OCI-LY3 (cell line): ENCODE measurements around the gene CTNS.

Experiments
- H2AFZ ChIP-seq: fragments of 200-600, 300-600 bp; shearing (Covaris generic); 2 replicates; pipeline ENCODE4 v1.6.0; 2014; ENCODE audit warnings: antibody characterized with exemption, low read depth, low read length
- H3K27ac ChIP-seq: fragments of 200-600, 300-600 bp; sonication (generic); 2 replicates; pipeline ENCODE4 v1.5.1; 2014; ENCODE audit warnings: mild to moderate bottlenecking, low read length, moderate library complexity, mixed read lengths
- H3K27me3 ChIP-seq: fragments of 200-600, 300-600 bp; sonication (generic); 2 replicates; pipeline ENCODE4 v1.6.1; 2014; ENCODE audit warnings: low read depth, low read length, mixed read lengths
- H3K36me3 ChIP-seq: fragments of 200-600, 300-600 bp; sonication (generic); replicated peaks from 2 replicates; pipeline ENCODE3; 2014; ENCODE audit warnings: low read depth, low read length, mixed read lengths
- H3K4me1 ChIP-seq: fragments of 300-600, 200-600 bp; sonication (generic); 2 replicates; pipeline ENCODE4 v1.6.1; 2014; ENCODE audit warnings: low read length, mixed read lengths
- H3K4me2 ChIP-seq: fragments of 200-600, 300-600 bp; sonication (generic); 2 replicates; pipeline ENCODE4 v1.6.1; 2014; ENCODE audit warnings: low read length, mixed read lengths
- H3K4me3 ChIP-seq: fragments of 300-600, 200-600 bp; sonication (generic); 2 replicates; pipeline ENCODE4 v1.5.1; 2014; ENCODE audit warnings: antibody characterized with exemption, mild to moderate bottlenecking, low read length, moderate library complexity
- H3K79me2 ChIP-seq: fragments of 300-600, 200-600 bp; shearing (Covaris generic); 2 replicates; pipeline ENCODE4 v1.6.1; 2014; ENCODE audit warnings: mild to moderate bottlenecking, low read length, mixed read lengths
- H3K9ac ChIP-seq: fragments of 300-600, 200-600 bp; shearing (Covaris generic); 2 replicates; pipeline ENCODE4 v1.6.0; 2014; ENCODE audit warnings: mild to moderate bottlenecking, low read length, moderate library complexity
- H3K9me3 ChIP-seq: fragments of 200-600, 300-600 bp; shearing (Covaris generic); 2 replicates; pipeline ENCODE4 v1.6.1; 2014; ENCODE audit warnings: low read length, mixed read lengths; ENCODE audit not compliant: insufficient read depth
- H4K20me1 ChIP-seq: fragments of 200-600, 300-600 bp; sonication (generic); 2 replicates; pipeline ENCODE4 v1.6.1; 2016; ENCODE audit warnings: low read length, mixed read lengths; ENCODE audit not compliant: insufficient read depth
- EZH2phosphoT487 ChIP-seq: fragments of 200-600 bp; shearing (Covaris generic); IDR thresholded peaks from 2 replicates; pipeline ENCODE4 v1.6.1; 2018; ENCODE audit warnings: antibody characterized with exemption, mixed run types, low read depth
- TF ChIP-seq, protein P1 (sequence below): fragments of 200-600, 300-600 bp; sonication (generic); IDR thresholded peaks from 2 replicates; pipeline ENCODE4 v1.5.1; 2014; ENCODE audit warnings: antibody characterized with exemption, low read length, low read depth

The CTNS gene

DNA sequence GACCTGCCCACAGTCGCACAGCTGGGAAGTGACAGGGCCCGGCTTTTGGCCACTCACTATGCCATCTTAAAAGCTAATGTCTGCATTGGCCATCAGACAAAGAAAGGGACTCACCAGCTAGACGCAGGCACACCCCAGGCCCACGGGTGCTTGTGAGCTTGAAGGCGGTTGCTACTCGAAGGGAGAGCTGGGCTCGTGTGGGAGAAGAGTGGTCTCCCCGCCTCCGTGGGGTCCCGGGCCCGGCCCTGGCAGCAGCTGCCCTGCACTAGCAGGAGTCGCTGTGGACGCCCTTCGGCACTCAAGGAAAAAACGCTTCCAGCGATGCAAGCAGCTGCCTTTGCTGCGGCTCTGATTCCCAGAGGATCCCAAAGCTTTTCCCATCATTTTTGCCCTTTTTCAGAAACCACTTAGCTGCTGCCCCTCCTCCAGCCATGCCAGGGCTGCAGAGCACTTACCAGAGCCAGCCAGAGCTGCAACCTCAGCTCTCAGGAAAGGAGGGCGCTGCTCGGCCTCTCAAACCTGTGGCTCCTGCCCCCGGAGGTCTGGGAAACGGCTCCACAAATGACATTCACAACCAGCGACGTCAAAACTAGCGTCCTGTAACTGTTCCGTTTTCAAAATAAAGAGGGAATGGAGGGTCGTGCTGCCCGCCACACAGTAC is 39.6 kb upstream of the CTNS start:
- H3K79me2 ChIP-seq, result no peaks in the 10 kb centered on the region
- no peak overlapping the region for H3K4me3 ChIP-seq
- no peaks in the 10 kb centered on the region for H3K9me3 ChIP-seq
- no peak overlapping the region for H3K9ac ChIP-seq
- TF ChIP-seq, protein P1, sequence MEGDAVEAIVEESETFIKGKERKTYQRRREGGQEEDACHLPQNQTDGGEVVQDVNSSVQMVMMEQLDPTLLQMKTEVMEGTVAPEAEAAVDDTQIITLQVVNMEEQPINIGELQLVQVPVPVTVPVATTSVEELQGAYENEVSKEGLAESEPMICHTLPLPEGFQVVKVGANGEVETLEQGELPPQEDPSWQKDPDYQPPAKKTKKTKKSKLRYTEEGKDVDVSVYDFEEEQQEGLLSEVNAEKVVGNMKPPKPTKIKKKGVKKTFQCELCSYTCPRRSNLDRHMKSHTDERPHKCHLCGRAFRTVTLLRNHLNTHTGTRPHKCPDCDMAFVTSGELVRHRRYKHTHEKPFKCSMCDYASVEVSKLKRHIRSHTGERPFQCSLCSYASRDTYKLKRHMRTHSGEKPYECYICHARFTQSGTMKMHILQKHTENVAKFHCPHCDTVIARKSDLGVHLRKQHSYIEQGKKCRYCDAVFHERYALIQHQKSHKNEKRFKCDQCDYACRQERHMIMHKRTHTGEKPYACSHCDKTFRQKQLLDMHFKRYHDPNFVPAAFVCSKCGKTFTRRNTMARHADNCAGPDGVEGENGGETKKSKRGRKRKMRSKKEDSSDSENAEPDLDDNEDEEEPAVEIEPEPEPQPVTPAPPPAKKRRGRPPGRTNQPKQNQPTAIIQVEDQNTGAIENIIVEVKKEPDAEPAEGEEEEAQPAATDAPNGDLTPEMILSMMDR, result no peak
- TF ChIP-seq EZH2phosphoT487, result no peak
- no peak overlapping the region for H3K27ac ChIP-seq
- no peak overlapping the region for H2AFZ ChIP-seq
- H4K20me1 ChIP-seq, result no peaks in the 10 kb centered on the region
- no peaks in the 10 kb centered on the region for H3K27me3 ChIP-seq
- H3K36me3 ChIP-seq, result no peaks in the 10 kb centered on the region
- no peak overlapping the region for H3K4me2 ChIP-seq
- H3K4me1 ChIP-seq, result no peaks in the 10 kb centered on the region

DNA sequence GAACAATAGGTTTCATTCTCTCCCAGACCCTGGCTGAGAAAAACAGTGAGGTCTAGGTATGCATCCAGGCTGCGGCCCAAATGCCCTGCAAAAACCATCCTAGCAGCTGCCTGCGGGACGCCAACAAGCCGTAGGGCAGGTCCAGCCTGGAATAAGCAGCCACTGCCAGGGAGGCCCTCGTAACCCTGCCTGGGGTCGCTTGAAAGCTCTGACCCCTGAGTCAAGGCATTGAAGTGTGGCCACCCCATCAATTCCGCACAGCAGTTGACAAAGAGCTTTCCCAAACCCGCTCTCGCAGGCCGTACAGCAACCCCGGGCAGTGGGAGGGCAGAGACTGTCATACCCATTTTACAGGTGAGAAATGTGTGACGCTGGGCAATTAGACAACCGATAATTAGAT is 38.5 kb upstream of the CTNS start:
- H3K79me2 ChIP-seq, result no peaks in the 10 kb centered on the region
- H3K36me3 ChIP-seq, result no peaks in the 10 kb centered on the region
- no peak overlapping the region for H3K27ac ChIP-seq
- H3K4me3 ChIP-seq, result no peak overlapping the region
- H3K9me3 ChIP-seq, result no peaks in the 10 kb centered on the region
- TF ChIP-seq, protein P1, result no peak
- TF ChIP-seq EZH2phosphoT487, result no peak
- no peaks in the 10 kb centered on the region for H3K4me1 ChIP-seq
- no peak overlapping the region for H2AFZ ChIP-seq
- H3K9ac ChIP-seq, result no peak overlapping the region
- H3K4me2 ChIP-seq, result no peak overlapping the region
- H3K27me3 ChIP-seq, result no peaks in the 10 kb centered on the region
- H4K20me1 ChIP-seq, result no peaks in the 10 kb centered on the region

DNA sequence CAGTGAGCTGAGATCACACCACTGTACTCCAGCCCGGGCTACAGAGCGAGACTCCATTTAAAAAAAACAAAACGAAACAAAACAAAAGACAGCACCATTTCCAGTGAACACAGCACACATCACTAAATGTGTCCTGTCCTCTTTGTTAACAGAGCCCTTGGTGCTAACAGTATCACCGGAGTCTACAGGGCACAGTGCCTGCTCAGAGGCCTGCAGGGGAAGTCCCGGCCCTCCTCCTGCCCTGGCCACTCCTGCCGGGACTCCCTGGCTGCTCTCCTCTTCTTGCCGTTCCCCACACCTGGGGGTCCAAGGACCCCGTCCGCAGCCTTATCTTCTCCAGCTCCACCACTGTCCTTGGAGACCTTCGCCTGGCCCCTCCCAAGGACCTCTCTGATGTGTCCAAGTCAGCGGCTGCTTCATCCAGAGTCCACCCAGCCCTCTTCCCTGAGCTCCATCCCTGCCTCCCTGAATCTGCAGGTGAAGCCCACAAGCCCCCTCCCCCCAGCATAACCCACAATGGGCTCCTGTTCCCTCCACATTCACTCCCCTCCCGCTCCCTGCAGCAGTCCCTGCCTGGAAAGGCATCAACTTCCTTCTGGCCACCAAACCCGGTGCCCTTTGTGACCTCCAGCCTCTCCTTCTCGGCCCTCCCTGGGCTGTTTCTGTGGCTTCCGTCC is 35.9 kb upstream of the CTNS start:
- Histone ChIP-seq H3K27me3 (no peaks in the 10 kb centered on the region), H3K36me3 (no peaks in the 10 kb centered on the region), H3K27ac (no peak overlapping the region), H3K4me2 (no peak overlapping the region), H3K79me2 (no peaks in the 10 kb centered on the region), H3K9ac (no peak overlapping the region), H3K4me3 (no peak overlapping the region), H4K20me1 (no peaks in the 10 kb centered on the region), H3K9me3 (no peaks in the 10 kb centered on the region), H3K4me1 (no peaks in the 10 kb centered on the region), H2AFZ (no peak overlapping the region)
- TF ChIP-seq, protein P1, result no peak
- TF ChIP-seq EZH2phosphoT487, result no peak

DNA sequence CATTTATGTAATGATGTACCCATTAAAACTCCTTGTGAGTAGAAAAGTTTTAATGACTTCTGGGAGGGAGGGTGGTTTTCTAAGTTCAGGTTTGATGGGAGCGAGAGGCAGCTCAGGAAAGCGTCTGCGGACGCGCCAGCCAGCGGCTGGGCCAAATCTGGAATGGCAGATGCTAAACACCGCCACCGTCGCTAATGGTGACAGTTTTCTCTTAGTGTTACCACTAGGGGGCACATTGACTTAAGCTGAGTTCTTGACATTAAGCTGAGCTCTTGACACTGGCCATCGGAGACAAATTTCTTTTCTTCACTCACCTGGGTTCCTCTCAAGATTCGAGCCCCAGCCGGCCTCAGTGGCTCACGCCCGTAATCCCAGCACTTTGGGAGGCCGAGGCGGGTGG is 34.1 kb upstream of the CTNS start:
- Histone ChIP-seq H3K4me2 (no peak overlapping the region), H3K27ac (no peak overlapping the region), H3K9me3 (no peaks in the 10 kb centered on the region), H4K20me1 (no peaks in the 10 kb centered on the region), H3K9ac (no peak overlapping the region), H2AFZ (no peak overlapping the region), H3K79me2 (no peaks in the 10 kb centered on the region), H3K27me3 (no peaks in the 10 kb centered on the region), H3K36me3 (no peaks in the 10 kb centered on the region), H3K4me3 (no peak overlapping the region), H3K4me1 (no peaks in the 10 kb centered on the region)
- TF ChIP-seq, protein P1, result peak; percentile 46
- no peak for TF ChIP-seq EZH2phosphoT487
